ENCODE data around the gene PRM3. TPM values are rescaled to one million over a fixed set of nuclear protein-coding genes. Genes with fewer than 3 reads are reported as not detected.
"Not testable (repeated sequence)": the region's sequence is repeated elsewhere in the genome, so short reads cannot be mapped to it uniquely, and the experiment has no call there.

Gene PRM3
- polyA plus RNA-seq, 3 donors = not detected

GRCh38 chr16:11306381-11306780 lies 33.0 kb upstream of the PRM3 start:
- DNase-seq (ENCODE audit: low read depth in 3 of 3, low spot score in 2 of 3) = no peak

DNA sequence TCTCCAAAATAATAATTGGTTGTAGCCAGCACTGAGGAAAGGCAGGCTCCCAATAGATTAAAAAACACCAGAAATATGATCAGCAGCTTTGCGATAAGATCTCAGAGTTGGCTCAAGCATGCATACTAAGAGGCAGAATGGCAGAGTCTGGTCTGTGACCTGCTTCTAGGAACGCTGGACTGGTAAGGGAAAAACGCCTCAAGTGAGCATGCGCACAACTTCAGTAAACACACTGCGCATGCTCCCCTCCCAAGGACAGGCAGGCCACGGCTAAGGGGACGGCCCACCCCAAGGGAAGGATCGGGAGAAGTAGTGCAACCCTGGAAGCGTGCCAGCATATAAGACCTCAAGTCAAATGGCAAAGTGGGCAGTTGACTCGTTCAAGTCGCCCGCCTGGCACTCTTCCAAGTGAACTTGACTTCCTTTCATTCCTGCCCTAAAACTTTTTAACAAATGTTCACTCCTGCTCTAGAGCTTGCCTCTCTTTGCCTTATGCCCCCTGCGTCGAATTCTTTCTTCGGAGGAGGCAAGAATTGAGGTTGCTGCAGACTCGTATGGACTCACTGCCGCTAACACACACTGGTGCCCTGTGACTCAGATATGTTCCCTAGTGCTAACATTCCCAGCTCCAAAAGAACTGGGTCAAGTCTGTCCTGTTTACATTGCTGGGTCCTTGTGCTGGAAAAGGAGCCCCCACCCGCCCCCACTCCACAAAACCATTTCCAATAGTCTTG lies 30.1 kb upstream of the PRM3 start:
- DNase-seq (ENCODE audit: low read depth in 3 of 3, low spot score in 2 of 3) = no peak

- DNase-seq (ENCODE audit: low read depth in 3 of 3, low spot score in 2 of 3) = no peak
Observed at GRCh38 chr16:11302977-11303376, 29.5 kb upstream of the PRM3 start.

DNA sequence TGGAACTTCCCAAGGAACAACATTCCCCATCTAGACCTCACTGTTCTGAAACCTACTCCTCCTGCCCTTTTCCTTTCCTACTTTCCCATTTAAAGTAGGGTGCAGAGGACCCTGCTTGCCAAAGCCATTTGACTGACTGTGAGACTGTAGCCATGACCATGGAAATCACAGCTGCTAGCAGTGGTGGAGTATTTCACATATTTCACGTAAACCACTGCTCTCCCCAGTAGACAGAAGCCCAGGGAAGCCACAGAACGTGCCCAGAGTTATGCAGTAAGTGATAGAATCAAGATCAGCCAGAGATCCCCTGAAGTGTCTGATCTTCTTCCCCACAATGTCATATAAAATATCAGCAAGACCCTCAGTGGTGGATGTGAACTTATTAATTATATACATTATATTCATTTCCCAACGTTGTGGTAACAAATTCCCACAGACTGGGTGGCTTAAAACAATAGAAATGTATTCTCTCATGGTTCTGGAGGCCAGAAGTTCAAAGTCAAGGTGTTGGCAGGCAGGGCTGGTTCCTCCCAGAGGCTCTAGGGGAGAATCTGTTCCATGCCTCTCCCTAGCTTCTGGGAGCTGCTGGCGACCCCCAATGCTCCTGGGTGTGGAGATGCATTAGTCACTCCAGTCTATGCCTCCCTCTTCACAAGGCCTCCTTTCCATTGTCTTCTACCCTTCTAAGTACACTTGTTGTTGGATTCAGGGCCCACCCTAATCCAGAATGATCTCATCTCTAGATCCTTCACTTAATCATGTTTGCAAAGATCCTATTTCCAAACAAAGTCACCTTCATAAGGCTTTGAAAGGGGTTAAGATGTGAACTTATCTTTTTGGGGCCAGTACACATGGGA lies 28.4 kb upstream of the PRM3 start:
- DNase-seq (ENCODE audit: low read depth in 3 of 3, low spot score in 2 of 3) = no peak

DNA sequence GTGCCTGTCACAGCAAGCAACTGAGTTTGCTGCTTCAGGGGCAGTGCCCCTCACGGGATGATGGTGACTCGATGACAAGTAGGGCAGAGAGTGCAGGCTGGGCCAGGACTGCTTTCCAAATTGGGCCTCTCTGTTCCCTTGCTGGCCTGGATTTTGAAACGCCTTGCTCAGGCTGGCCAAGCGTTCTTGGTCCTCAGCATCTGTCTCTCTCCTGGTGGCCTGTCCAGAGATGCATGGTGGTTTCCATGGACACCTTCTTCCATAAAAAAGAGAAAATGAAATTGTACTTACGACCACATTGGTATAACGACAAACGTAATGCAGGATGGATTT lies 27.1 kb upstream of the PRM3 start:
- DNase-seq (ENCODE audit: low read depth in 3 of 3, low spot score in 2 of 3) = no peak

GRCh38 chr16:11299865-11300559 lies 26.6 kb upstream of the PRM3 start:
- no peak for DNase-seq (ENCODE audit: low read depth in 3 of 3, low spot score in 2 of 3)

DNA sequence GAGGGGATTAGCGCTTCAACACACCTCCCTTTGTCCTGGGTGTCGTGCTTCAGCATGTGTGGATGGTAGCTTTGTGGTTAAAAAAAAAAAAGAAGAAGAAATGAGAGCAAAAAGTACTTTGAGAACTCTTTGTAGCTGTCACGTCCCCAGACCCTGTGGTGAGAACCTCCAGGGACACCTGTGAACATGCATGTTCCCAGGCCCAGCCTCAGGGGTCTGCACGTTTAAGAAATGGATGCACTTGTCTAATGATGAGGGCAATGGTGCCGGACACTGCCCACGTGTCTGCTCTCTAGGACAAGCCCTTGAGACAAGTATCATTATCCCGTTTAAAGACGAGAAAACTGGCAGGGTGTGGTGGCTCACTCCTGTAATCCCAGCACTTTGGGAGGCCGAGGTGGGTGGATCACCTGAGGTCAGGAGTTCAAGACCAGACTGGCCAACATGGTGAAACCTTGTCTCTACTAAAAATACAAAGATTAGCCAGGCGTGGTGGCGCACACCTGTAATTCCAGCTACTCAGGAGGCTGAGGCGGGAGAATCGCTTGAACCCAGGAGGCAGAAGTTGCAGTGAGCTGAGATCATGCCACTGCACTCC lies 25.6 kb upstream of the PRM3 start:
- DNase-seq (ENCODE audit: low read depth in 3 of 3, low spot score in 2 of 3) = not testable (repeated sequence)

DNA sequence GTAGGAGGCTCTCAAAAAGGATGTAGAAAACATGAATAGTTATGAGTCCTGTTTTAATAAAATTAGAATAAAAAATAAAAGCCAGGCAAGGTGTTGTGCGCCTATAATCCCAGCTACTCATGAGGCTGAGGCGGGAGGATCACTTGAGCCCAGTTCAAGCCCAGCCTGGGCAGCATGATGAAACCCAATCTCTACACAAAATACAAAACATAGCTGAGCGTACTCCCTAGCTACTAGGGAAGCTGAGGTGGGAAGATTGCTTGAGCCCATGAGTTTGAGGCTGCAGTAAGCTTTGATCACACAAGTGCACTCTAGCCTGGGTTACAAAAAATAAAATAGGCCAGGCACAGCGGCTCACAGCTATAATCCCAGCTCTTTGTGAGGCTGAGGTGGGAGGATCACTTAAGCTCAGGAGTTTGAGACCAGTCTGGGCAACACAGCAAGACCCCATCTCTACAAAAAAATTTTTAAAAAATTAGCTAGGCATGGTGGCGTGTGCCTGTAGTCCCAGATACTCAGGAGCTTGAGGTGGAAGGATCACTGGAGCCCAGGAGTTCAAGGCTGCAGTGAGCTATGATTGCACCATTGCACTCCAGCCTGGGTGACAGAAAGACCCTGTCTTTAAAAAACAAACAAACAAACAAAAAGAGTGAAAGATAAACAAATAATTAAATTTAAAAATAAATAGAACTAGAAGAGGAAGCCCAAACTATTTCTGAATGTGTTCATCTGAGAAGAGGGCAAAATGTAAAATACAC lies 24.9 kb upstream of the PRM3 start:
- no peak for DNase-seq (ENCODE audit: low read depth in 3 of 3, low spot score in 2 of 3)

DNA sequence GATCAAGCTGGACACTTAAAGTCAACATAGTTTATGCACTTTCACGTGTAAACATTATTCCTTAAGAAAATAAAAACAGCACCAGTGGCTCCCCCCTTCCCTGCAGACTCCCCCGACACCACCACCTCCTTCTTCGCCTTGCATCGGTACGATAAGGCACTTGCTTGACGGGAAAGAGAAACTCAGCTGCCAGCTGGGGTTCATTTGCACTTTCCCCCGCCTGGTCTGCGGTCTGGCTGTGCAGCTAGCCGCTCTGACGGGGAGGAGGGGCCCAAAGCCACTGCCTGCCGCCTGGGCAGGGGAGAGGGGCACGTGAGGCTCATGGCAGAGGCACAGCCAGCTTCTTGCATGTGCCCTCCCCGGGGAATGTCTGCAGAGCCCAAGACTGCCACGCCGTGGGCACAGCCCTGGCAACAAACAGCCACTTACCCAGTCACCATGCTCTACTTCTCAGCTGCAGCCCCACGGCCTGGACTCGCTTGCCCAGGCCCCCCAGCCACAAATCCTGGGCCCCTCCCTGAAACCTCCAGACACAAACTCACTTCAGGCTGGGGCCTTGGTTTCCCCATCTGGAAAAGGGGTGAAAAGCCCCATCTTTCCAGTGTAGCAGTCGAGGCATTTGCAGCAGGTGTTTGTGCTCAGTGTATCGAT lies 24.2 kb upstream of the PRM3 start:
- DNase-seq (ENCODE audit: low read depth in 3 of 3, low spot score in 2 of 3) = peak in 1 of 3 donors; percentile 47

GRCh38 chr16:11296706-11297491 lies 23.5 kb upstream of the PRM3 start:
- no peak for DNase-seq (ENCODE audit: low read depth in 3 of 3, low spot score in 2 of 3)

GRCh38 chr16:11296351-11296705 lies 22.9 kb upstream of the PRM3 start:
- no peak for DNase-seq (ENCODE audit: low read depth in 3 of 3, low spot score in 2 of 3)

DNA sequence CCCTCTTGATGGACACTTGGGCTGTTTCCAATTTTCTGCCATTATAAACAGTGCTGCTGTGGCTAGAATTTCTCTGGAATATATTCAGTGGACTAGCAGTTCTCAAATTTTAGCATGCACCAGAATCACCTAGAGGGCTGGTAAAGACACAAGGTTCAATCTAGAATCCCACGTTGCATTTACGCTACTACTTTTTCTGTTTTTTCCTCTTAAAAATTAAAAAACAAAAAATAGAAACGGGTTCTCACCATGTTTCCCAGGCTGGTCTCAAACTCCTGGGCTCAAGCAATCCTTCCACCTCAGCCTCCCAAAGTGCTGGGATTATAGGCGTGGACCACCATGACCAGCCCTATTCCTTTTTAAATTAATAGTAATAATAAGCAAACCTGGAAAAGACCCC lies 22.2 kb upstream of the PRM3 start:
- no peak for DNase-seq (ENCODE audit: low read depth in 3 of 3, low spot score in 2 of 3)

- DNase-seq (ENCODE audit: low read depth in 3 of 3, low spot score in 2 of 3) = no peak
Observed at GRCh38 chr16:11292076-11292748, 18.8 kb upstream of the PRM3 start.

DNA sequence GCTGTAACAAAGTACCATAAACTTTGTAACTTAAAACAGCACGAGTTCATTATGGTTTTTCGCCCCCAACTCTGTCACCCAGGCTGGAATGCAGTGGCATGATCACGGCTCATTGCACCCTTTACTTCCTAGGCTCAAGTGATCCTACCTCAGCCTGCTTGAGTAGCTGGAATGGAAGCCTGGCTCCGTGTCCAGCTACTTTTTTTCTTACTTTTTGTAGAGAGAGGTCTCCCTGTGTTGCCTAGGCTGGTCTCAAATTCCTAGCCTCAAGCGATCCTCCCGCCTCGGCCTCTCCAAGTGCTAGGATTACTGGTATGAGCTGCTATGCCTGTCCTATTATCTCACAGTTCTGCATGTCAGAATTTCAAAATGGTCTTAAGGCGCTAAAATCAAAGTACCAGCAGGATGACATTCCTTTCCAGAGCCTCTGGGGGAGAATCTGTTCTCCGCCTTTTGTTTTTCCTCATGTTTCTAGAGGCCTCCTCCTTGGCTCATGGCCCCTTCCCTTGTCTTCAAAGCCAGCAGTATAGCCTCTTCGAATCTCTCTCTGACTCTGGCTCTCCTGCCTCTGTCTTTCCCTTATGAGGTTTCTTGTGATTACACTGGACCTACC lies 17.8 kb upstream of the PRM3 start:
- DNase-seq (ENCODE audit: low read depth in 3 of 3, low spot score in 2 of 3) = peak in 2 of 3 donors; percentile 31 to 61

DNA sequence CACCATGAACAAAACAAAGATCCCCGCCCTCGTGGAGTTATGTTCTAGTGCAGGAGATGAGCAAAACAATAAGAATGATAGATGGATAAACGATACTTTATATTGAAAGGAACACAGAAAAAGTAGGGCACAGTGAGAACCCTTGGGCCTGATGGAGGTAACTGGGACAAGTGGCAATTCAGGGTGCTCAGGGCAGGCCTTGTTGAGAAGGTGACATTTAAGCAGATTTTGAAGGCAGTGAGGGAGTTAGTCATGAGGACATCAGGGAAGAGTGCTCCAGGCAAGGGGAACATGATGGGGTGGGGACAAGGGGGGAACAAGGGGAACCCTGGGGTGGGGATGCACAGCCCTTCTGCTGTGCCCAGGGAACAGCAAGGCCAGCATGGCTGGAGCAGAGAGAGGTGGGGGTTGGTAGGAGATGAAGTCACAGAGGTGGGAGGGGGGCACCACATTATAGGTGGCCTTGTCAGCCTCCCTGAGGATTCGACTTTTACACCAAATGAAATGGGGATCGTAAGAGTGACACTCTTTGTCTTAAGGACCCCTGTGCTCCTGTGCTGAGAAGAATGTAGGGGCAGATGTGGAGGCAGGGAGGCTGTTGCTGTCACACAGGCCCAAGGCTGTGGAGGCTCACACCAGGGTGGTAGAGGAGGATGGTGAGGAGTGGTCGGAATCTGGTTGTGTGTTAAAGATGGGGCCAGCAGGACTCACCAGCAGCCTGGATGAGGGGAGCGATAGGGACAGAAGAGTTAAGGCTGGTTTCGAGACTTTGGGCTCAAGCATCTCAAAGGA lies 16.9 kb upstream of the PRM3 start:
- DNase-seq (ENCODE audit: low read depth in 3 of 3, low spot score in 2 of 3) = no peak

DNA sequence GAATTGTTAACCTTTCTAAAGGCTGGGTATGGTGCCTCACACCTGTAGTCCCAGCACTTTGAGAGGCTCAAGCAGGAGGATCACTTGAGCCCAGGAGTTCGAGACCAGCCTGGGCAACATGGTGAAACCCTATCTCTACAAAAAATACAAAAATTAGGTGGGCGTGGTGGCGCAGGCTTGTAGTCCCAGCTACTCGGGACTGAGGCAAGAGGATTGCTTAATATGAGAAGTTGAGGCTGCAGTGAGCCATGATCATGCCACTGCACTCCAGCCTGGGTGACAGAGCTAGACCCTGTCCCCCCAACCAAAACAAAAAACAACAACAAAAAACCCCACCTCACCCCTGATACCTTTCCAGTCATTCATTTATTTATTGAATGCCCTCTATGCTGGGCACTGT lies 16.3 kb upstream of the PRM3 start:
- DNase-seq (ENCODE audit: low read depth in 3 of 3, low spot score in 2 of 3) = not testable (repeated sequence)

- no peak for DNase-seq (ENCODE audit: low read depth in 3 of 3, low spot score in 2 of 3)
Observed at GRCh38 chr16:11289202-11289601, 15.8 kb upstream of the PRM3 start.

Data from right renal cortex interstitium (tissue), 3 donors.